Stomach (tissue), 4 donors: ENCODE data around the gene RNASE3.

Experiments
- EP300 ChIP-seq: sonication (generic); formaldehyde crosslinking; IDR thresholded peaks from one replicate; pipeline ENCODE4 v1.6.1; 2017; ENCODE audit warnings: antibody characterized with exemption
- POLR2A ChIP-seq, 4 donors: fragments of 450-650 bp; IDR thresholded peaks; one replicate each; pipeline ENCODE4 v1.6.1; 2016; ENCODE audit warnings: antibody characterized with exemption in 4 of 4, control low read depth in 2 of 4, mild to moderate bottlenecking in 1 of 4, moderate library complexity in 1 of 4
- POLR2AphosphoS5 ChIP-seq, 3 donors: sonication (generic); formaldehyde crosslinking; IDR thresholded peaks; one replicate each; pipeline ENCODE4 v1.6.1; 2016; ENCODE audit warnings: antibody characterized with exemption in 3 of 3
- TF ChIP-seq, protein P1 (sequence below), 7 experiments: fragments of 450-650 bp in 4 of 7; fragments of 200-600 bp in 3 of 7; sonication (generic) in 3 of 7; IDR thresholded peaks; one replicate each; pipeline ENCODE4 v1.5.1; 2016 to 2019; ENCODE audit warnings: antibody characterized with exemption in 7 of 7, control low read depth in 2 of 7, mild to moderate bottlenecking in 1 of 7

DNA sequence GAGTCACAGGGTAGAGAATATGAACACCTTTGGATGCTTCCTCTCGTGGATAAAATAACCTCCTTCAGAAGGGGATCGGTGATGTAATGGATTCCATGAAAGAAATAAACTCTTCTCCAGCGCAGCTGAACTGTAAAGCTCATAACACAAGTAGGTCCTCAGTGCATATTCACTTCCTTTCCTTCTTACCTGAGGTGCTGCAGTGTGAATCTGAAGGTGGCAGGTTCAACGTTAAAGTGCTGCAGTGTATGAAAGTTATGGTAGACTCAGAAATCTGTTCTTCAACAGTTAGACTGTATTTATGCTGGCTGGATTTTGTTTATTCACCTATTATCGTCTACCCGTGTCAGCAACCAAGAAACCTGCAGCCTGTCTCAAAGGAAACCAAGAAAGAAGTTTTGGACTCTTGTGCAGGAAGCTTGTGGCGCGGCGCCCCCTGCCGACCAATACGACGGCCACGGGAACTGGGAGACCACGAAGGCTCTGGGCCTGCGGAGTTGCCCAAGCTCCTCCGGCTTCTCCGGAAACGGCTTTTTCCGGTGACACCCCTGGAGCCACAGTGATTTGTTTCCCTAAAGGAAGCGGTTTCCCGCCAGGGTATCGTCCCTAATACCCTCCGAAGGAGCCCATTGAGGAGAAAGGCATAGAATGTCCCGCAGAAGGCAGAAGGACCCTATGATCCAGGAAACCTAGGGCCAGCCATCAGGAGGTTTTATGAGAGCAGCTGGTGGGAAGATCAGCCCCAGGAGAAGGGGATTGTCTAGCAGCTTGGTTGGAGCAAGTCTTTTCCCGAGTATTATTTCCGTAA, 17.6 kb upstream of the RNASE3 start:
- TF ChIP-seq, protein P1, sequence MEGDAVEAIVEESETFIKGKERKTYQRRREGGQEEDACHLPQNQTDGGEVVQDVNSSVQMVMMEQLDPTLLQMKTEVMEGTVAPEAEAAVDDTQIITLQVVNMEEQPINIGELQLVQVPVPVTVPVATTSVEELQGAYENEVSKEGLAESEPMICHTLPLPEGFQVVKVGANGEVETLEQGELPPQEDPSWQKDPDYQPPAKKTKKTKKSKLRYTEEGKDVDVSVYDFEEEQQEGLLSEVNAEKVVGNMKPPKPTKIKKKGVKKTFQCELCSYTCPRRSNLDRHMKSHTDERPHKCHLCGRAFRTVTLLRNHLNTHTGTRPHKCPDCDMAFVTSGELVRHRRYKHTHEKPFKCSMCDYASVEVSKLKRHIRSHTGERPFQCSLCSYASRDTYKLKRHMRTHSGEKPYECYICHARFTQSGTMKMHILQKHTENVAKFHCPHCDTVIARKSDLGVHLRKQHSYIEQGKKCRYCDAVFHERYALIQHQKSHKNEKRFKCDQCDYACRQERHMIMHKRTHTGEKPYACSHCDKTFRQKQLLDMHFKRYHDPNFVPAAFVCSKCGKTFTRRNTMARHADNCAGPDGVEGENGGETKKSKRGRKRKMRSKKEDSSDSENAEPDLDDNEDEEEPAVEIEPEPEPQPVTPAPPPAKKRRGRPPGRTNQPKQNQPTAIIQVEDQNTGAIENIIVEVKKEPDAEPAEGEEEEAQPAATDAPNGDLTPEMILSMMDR (IDR thresholded peaks at IDR 0.05), result peak in 5 of 7 experiments; percentile 41 to 75 (median 56)
- no peak for TF ChIP-seq POLR2A (IDR thresholded peaks at IDR 0.05)
- no peak for TF ChIP-seq EP300
- TF ChIP-seq POLR2AphosphoS5 (IDR thresholded peaks at IDR 0.05), result peak in 1 of 3 donors; percentile 20
